GM19438 (cell line): Measurements from ENCODE around the gene TBX18.

Experiments
- ATAC-seq: cut with Tn5 transposase; IDR thresholded peaks from one replicate; pipeline ENCODE4 v1.9.1; 2021; ENCODE audit warnings: low read depth; ENCODE audit not compliant: unreplicated experiment

The TBX18 gene

GRCh38 chr6:84764332-84765049 lies at the start of gene TBX18:
Gene TBX18 (minus strand): TSS chr6:84764598. CDS start chr6:84764181, 417 bp downstream.
- no peak for ATAC-seq

DNA sequence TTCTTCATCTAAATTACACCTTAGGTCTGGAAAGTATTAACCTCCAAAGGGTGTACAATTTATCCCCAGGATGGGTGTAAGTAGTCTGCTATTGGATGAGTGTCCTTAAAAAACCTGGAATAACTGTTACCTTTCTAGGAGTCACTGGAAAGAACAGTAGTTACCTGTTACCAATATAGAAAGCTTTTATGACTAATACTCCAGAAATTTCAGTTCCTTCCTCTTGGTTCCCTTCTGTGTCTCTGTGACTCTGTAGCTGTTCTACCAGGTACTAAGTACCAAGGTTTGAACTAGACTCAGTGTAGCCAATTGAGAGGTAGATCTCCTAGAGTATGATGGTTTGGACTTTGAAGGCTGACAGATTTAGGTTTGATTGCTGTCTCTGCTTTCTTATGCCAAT lies 47.0 kb upstream of the TBX18 start:
- no peak for ATAC-seq

DNA sequence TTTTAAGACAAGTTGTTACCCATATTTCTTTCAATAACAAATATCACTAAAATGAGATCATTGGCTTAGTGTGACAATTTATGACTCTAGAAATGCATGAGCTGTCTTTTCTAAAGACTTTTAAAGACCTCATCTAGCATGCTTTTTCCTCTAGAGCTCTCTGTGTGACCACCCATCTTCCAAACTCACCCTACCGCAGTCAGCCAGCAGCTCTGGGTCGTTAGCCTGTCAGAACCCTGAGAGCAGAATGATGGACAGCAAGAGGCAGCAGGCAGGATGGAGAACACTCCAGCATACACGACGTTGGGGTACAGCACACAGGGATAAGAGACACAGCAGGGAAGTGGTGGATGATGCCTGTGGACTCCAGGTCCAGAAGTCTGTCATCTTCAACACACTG lies 45.1 kb upstream of the TBX18 start:
- no peak for ATAC-seq

GRCh38 chr6:84808491-84809061 lies 44.2 kb upstream of the TBX18 start:
- no peak for ATAC-seq

DNA sequence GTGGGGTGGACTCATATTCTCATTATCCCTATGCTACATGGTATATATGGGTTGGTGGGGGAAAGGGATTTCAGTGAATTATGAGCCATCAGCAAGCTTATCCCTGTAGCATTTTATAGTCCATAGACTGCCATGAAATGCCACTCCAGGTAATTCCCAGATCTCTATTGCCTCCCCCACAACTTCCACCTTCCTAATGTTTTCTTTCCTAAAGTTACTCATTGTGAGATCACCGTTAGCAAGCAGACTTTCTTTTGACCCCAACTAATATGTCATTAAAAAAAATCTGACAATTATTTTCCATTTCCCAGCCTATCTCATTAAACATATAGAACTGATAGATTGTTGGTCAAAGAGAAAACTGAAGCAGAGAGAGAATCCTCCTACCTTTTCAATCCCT lies 40.7 kb upstream of the TBX18 start:
- no peak for ATAC-seq

- ATAC-seq, result no peak
These were observed 40.3 kb upstream of the TBX18 start for GRCh38 chr6:84804720-84805119.

DNA sequence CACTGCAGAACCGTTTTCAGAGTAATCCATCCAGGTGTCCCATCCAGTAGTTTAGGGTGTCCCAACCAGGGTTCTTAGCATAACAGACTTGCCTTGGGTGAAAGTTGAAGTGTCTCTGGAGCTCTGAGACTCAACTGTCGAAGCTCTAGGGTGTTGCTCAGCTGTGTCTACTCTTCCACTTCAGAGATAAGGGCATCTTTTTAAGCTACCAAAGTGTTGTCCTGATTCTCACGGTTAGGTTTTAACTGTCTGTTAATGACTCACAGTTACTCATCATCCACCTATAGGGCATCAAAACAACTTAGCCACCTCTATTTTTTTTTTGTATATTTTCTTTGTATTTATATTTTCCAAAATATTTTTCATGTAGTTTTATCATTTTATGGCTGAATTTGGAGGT lies 36.9 kb upstream of the TBX18 start:
- no peak for ATAC-seq

GRCh38 chr6:84798257-84798656 lies 33.9 kb upstream of the TBX18 start:
- ATAC-seq, result no peak

GRCh38 chr6:84796343-84796742 lies 31.9 kb upstream of the TBX18 start:
- ATAC-seq, result no peak

DNA sequence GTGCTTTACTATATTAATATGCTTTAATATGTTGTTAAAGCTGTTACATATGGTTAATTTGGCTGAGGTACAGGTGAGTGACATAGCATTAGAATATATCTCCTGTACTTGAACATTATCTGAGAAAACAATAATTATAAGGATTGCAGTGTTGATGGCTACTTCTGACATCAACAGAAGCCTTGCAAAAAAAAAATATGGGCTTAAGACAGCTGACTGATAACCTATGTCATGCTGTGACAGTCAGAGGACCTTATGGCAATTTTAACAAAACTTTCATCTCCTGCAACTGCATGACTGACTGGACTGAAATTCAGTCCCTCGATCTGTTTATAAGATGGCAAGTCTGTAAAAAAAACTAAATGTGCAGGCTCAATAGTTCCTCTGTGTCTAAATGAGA lies 27.5 kb upstream of the TBX18 start:
- ATAC-seq, result no peak

- no peak for ATAC-seq
These were observed 26.8 kb upstream of the TBX18 start for GRCh38 chr6:84791233-84791632.

DNA sequence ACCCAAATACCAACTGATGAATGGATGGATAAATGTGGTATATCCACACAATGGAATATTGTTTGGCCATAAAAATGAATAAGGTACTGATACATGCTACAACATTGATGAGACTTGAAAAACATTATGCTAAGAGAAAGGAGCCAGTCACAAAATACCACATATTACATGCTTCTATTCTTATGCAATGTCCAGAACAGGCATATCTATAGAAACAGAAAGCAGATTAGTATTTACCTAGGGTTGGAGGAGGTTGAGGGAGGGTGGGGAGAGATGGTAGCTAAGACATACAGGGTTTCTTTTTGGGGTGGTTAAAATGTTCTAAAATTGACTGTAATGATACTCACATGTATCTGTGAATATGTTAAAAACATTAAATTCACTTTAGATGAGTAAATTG lies 24.8 kb upstream of the TBX18 start:
- ATAC-seq, result no peak

DNA sequence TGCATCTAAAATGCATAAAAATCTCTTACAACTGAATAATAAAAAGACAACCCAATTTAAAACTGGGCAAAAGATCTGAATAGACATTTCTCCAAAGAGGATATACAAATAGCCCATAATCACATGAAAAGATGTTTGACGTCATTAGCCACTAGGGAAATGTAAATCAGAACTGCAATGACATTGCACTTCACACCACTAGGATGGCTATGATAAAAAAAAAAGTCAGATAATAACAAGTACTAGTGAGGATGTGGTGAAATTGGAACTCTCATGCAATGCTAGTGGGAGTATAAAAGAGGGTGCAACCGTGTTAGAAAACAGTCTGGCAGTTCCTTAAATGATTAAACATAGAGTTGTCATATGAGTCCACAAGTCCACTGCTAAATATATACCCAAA lies 24.3 kb upstream of the TBX18 start:
- ATAC-seq, result no peak

DNA sequence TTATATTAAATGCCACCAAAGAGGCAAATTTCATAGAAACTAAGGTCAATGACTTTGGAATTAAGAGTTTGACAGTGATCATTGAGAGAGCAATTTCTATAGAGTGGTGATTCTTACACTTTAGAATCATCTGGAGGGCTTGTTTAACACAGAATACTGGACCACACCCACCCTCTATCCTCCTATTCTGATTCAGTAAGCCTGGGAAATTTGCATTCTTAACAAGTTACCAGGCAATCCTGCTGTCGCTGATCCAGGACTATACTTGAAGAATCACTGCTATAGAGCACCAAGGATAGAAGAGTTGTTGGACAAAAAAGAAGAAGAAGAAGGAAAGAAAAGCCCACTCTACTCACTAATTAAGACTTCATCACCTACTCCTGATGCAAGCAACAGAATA lies 21.3 kb upstream of the TBX18 start:
- ATAC-seq, result no peak

DNA sequence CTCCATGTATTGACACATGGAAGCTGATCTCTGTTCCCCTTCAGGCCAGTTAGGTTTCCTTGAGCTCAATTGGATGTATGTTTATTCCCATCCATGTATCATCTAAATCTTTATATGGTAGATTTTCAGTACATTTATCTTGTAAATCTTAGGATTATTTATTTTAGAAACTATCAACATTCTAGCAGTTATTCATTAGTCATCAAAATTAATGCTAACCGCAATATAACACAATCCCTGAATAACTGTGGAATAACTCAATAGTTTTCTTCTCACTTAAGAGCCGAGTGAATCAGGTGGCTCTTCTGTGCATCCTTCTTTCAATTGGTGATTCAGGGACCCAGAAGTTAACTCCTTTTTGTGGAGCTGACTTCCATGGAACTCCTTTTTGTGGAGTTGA lies 15.5 kb upstream of the TBX18 start:
- ATAC-seq, result no peak

GRCh38 chr6:84779380-84779779 lies 15.0 kb upstream of the TBX18 start:
- no peak for ATAC-seq

DNA sequence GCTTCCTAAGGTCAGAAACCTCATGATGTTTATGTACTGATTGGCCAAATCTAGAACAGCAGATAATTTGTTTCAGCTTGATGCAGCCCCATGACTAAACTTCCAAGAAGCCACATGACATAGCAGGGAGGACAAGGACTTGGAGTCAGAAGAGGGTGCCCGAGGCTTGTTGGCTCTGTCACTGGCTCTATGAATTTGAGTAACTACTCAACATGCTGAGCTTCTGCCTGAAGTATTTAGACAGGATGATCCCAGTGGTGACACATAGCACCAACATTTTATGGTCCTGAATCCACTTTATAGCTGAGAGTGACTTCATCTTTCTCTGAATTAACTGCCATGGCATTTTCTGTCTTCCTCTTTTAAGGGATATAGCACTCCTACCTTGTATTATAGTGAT lies 13.5 kb upstream of the TBX18 start:
- ATAC-seq, result no peak

DNA sequence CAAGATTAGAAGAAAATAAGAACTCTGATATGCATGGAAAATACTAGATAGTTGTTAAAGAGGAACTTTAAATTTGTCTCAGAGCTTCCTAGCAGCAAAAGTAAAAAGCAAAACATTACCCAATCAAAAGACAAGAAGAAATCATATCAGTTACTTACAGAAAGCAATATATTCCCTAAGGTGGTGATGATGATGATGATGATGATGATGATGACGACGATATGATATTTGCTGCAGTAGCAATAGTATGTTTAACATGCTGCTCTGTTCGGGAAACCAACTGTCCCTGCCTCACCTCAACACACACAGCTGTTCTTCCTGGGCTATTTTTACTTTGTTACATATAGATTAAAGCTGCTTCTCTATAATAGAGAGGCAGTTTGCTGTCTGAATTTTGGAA lies 12.0 kb upstream of the TBX18 start:
- ATAC-seq, result no peak

GRCh38 chr6:84775751-84776150 lies 11.4 kb upstream of the TBX18 start:
- no peak for ATAC-seq

DNA sequence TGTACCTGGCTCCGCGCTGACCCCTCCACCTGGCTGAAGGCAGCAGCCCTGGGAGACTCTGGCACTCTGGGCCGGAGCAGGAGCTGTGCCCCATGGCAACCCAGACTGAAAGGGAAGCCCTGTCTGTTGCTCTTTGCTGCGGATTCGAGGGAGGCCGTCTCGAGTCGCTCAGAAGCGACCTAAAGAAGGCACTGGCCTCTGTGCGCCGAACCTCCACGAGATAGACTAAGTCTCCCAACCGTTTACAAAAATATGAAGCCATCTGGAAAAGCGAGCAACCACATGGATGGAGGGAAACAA lies 10.5 kb upstream of the TBX18 start:
- ATAC-seq, result no peak

DNA sequence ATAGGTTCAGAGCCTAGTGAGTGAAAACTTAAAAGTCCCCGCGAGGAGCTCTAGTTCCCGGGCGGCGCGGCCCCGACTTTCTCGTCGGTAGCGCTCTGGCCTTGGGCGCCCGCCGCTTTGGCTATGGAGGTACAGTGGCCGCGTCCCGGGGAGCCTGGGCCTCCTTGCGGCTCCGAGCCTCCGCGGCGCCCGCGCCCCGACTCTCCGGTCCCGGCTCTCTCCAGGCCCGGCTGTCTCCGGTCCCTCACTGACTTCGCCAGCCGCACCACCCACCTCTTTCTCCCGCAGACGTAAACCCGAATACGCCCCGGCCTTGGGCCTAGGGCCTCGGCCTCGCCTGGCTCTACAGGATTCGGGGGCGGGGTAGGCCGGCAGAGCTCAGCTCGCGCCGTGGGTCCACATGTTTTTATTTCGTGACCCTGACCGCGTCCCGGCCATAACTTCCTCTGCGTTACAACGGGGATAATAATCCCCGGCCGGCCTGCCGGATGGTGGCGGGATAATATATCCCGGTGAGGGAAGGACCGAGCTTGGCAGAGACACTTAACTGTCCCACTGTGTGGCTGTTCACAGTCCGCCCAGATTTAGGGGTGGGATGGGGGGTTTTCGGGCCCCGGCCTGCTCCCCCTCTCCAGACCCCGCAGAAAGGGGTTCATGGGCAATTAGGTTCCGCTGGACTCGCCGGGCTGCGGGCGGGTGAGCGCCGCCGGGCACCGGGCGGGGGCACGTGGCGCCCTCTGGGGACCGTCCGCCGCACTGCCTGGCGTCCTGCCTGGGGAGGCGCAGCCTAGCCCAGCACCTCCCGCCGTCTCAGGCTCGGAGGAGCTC lies 10.0 kb upstream of the TBX18 start:
- ATAC-seq, result peak; percentile 71
